Mesenchymal stem cell (in vitro differentiated cells and primary cell): ENCODE results near the gene RBFOX2.

Experiments used
- DNase-seq: peaks from one replicate; pipeline ENCODE4 v3.0.0-alpha.2; 2013
- H2AFZ ChIP-seq: one replicate; pipeline ENCODE4 v1.6.1; 2013; ENCODE audit warnings: low read depth, mild to moderate bottlenecking, control low read depth, inconsistent platforms, low read length, moderate library complexity
- H2AK5ac ChIP-seq: 2 replicates; pipeline ENCODE4 v1.6.1; 2013; ENCODE audit warnings: low read length, moderate library complexity, mild to moderate bottlenecking, inconsistent platforms; ENCODE audit not compliant: severe bottlenecking
- H2BK120ac ChIP-seq: one replicate; pipeline ENCODE4 v1.6.1; 2013; ENCODE audit warnings: low read depth, mild to moderate bottlenecking, inconsistent platforms, low read length, moderate library complexity
- H2BK12ac ChIP-seq, 2 experiments: one replicate each; pipeline ENCODE4 v1.6.1; 2013; ENCODE audit warnings: inconsistent platforms in 2 of 2, low read length in 2 of 2, mild to moderate bottlenecking in 2 of 2, moderate library complexity in 2 of 2, control low read depth in 1 of 2
- H2BK15ac ChIP-seq: one replicate; pipeline ENCODE4 v1.6.1; 2013; ENCODE audit warnings: mild to moderate bottlenecking, low read depth, inconsistent platforms; ENCODE audit not compliant: poor library complexity, severe bottlenecking
- H2BK5ac ChIP-seq: 2 replicates; pipeline ENCODE4 v1.6.1; 2013; ENCODE audit warnings: low read depth, mild to moderate bottlenecking, low read length, control low read depth, inconsistent platforms; ENCODE audit not compliant: poor library complexity, severe bottlenecking
- H3K14ac ChIP-seq, 2 experiments: one replicate each; pipeline ENCODE4 v1.6.1; 2013; ENCODE audit warnings: inconsistent platforms in 2 of 2, low read length in 2 of 2, control low read depth in 1 of 2, mild to moderate bottlenecking in 1 of 2, moderate library complexity in 1 of 2
- H3K18ac ChIP-seq, 2 experiments: one replicate each; pipeline ENCODE4 v1.6.1; 2013; ENCODE audit warnings: inconsistent platforms in 2 of 2, low read length in 2 of 2, control low read depth in 1 of 2, low read depth in 1 of 2, mild to moderate bottlenecking in 1 of 2
- H3K23ac ChIP-seq, 2 experiments: one replicate each; pipeline ENCODE4 v1.6.1; 2013; ENCODE audit warnings: inconsistent platforms in 2 of 2, low read length in 2 of 2, mild to moderate bottlenecking in 2 of 2, moderate library complexity in 2 of 2, control low read depth in 1 of 2
- H3K27ac ChIP-seq: 2 replicates; pipeline ENCODE4 v1.5.1; 2013; ENCODE audit warnings: mild to moderate bottlenecking, moderate library complexity, low read length, control low read depth, inconsistent platforms; ENCODE audit not compliant: poor library complexity, severe bottlenecking
- H3K27me3 ChIP-seq, 2 experiments: 2 replicates each; pipeline versions ENCODE4 v1.6.1 to v1.7.0; 2013; ENCODE audit warnings: low read length in 2 of 2, mild to moderate bottlenecking in 2 of 2, moderate library complexity in 2 of 2, control low read depth in 1 of 2, inconsistent platforms in 1 of 2; ENCODE audit not compliant: control insufficient read depth in 1 of 2, insufficient read depth in 1 of 2
- H3K36me3 ChIP-seq, 2 experiments: 2 replicates each; pipeline versions ENCODE4 v1.6.1 to v1.7.0; 2013; ENCODE audit warnings: low read length in 2 of 2, control low read depth in 1 of 2, inconsistent platforms in 1 of 2, low read depth in 1 of 2, mild to moderate bottlenecking in 1 of 2; ENCODE audit not compliant: insufficient read depth in 2 of 2, control insufficient read depth in 1 of 2
- H3K4ac ChIP-seq, 2 experiments: one replicate each; pipeline ENCODE4 v1.6.1; 2013; ENCODE audit warnings: inconsistent platforms in 2 of 2, low read length in 2 of 2, mild to moderate bottlenecking in 2 of 2, moderate library complexity in 2 of 2, control low read depth in 1 of 2, low read depth in 1 of 2
- H3K4me1 ChIP-seq: 2 replicates; pipeline ENCODE4 v1.6.1; 2013; ENCODE audit warnings: low read depth, low read length, control low read depth; ENCODE audit not compliant: control insufficient read depth, insufficient read depth
- H3K4me2 ChIP-seq: 2 replicates; pipeline ENCODE4 v1.6.1; 2013; ENCODE audit warnings: low read length, mild to moderate bottlenecking, inconsistent platforms; ENCODE audit not compliant: poor library complexity, severe bottlenecking
- H3K4me3 ChIP-seq, 2 experiments: 2 replicates each; pipeline versions ENCODE4 v1.5.1 to v1.7.0; 2013; ENCODE audit warnings: low read length in 2 of 2, mild to moderate bottlenecking in 2 of 2, control low read depth in 1 of 2, low read depth in 1 of 2; ENCODE audit not compliant: insufficient read depth in 1 of 2
- H3K79me1 ChIP-seq: replicated peaks from 2 replicates; pipeline ENCODE4 v1.6.1; 2013; ENCODE audit warnings: mild to moderate bottlenecking, control low read depth, low read length, inconsistent platforms; ENCODE audit not compliant: poor library complexity, severe bottlenecking
- H3K9ac ChIP-seq: 2 replicates; pipeline ENCODE4 v1.7.0; 2013; ENCODE audit warnings: mild to moderate bottlenecking, low read length, moderate library complexity
- H3K9me3 ChIP-seq: 2 replicates; pipeline ENCODE4 v1.7.0; 2013; ENCODE audit warnings: mild to moderate bottlenecking, low read length; ENCODE audit not compliant: control insufficient read depth
- H4K8ac ChIP-seq: one replicate; pipeline ENCODE4 v1.6.1; 2013; ENCODE audit warnings: inconsistent platforms, mild to moderate bottlenecking, low read length, moderate library complexity
- H4K91ac ChIP-seq: one replicate; pipeline ENCODE4 v1.6.1; 2013; ENCODE audit warnings: mild to moderate bottlenecking, low read length, inconsistent platforms
- WGBS: methylation state at CpG from one replicate; pipeline ENCODE4 v1.1.7; 2013; ENCODE audit warnings: mixed read lengths; 5-methylcytosine and 5-hydroxymethylcytosine counted together

Gene RBFOX2

DNA sequence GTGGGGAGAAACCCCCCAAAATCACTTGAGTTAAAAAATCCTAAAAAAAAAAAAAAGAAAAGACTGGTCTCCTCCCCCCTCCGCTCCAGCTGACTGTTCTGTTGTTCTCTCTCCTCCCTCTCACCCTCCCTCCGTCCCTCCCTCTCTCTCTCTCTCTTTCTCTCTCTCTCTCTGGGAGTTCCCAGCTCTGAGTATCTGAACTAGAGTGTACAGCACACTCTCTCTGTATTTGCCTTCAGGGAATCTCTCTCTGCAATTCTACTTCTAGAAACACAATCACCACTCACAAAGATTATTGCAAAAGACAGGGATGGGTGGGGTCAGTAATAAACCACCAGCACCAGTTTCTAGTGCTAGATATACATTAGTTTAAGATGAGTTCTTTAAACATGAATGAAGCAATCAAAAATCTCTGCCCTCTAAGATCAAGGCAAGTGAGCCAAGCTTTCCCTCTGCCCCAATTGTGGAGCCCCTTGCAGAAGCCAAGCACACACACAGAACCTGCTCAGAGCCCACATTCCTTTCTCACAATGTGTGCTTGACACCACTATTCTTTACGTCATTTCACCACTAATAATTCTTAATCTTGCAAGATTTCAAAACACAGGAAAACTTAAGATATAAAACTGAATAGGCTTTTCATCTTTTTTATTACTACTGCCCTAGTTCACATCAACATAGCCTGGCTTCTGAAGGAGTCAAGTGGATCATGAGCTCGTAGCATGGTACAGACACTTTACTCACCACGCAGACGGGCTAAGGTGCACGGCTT lies 133.5 kb downstream of the RBFOX2 start:
- Histone ChIP-seq H2AFZ (no peak overlapping the region), H3K27me3 (no peaks in the 10 kb centered on the region), H3K4me2 (no peak overlapping the region), H2BK15ac (no peak overlapping the region), H3K23ac (no peak overlapping the region), H3K9ac (peak overlapping the region; percentile 71), H3K79me1 (peaks cover 23% of the 10 kb centered on the region), H2BK5ac (no peak overlapping the region), H3K18ac (no peak overlapping the region), H3K4ac (no peak overlapping the region), H3K4me3 (peak overlapping the region in 1 of 2 experiments; percentile 64), H2BK12ac (no peak overlapping the region), H3K14ac (no peak overlapping the region), H2BK120ac (no peak overlapping the region), H4K91ac (no peak overlapping the region), H3K9me3 (no peaks in the 10 kb centered on the region), H3K27ac (peak overlapping the region; percentile 6), H2AK5ac (no peak overlapping the region), H3K36me3 (peaks cover 0 to 3% of the 10 kb centered on the region in 2 experiments), H3K4me1 (peaks cover 12% of the 10 kb centered on the region), H4K8ac (no peak overlapping the region)
- WGBS: 70% methylated on average over 7 of the region's 7 CpGs
- peak; percentile 85 for DNase-seq

DNA sequence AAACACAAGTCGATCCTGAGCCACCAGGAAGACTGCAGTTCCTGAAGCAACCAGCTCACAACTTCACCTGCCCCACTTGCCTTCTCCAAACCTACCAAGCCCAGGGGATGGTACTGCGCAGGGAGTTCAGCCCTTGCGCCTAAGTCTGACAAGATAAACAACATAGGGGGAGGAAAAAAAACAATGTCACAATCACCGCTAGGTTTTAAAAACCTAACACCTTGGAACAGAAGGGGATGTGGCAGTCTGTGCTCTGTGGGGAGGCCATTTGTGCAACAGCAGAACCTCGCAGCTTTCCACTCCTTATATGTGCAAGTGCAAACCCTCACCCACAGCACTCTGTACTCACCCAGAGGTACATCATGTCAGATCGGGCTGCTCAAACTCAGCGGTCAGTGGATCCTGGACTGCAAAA lies 134.2 kb downstream of the RBFOX2 start:
- H2BK120ac ChIP-seq: no peak overlapping the region
- H2BK5ac ChIP-seq: no peak overlapping the region
- H4K8ac ChIP-seq: peak overlapping the region; percentile 1
- H3K9me3 ChIP-seq: no peaks in the 10 kb centered on the region
- H2AK5ac ChIP-seq: no peak overlapping the region
- H3K4me1 ChIP-seq: peaks cover 12% of the 10 kb centered on the region
- H3K27me3 ChIP-seq: no peaks in the 10 kb centered on the region
- H3K4me3 ChIP-seq: peak overlapping the region in 1 of 2 experiments; percentile 64
- H3K79me1 ChIP-seq: peaks cover 20% of the 10 kb centered on the region
- no peak overlapping the region for H2BK15ac ChIP-seq
- no peak overlapping the region for H3K27ac ChIP-seq
- no peak overlapping the region for H3K23ac ChIP-seq
- no peak overlapping the region for H3K14ac ChIP-seq
- no peak overlapping the region for H3K4me2 ChIP-seq
- peak overlapping the region in 1 of 2 experiments; percentile 58 for H3K18ac ChIP-seq
- no peak for DNase-seq
- no peak overlapping the region for H2AFZ ChIP-seq
- WGBS: 62% methylated on average over 5 of the region's 7 CpGs
- H4K91ac ChIP-seq: no peak overlapping the region
- H3K9ac ChIP-seq: peak overlapping the region; percentile 71
- no peak overlapping the region for H2BK12ac ChIP-seq
- H3K4ac ChIP-seq: peak overlapping the region in 1 of 2 experiments; percentile 42
- H3K36me3 ChIP-seq: peaks cover 0 to 3% of the 10 kb centered on the region in 2 experiments

DNA sequence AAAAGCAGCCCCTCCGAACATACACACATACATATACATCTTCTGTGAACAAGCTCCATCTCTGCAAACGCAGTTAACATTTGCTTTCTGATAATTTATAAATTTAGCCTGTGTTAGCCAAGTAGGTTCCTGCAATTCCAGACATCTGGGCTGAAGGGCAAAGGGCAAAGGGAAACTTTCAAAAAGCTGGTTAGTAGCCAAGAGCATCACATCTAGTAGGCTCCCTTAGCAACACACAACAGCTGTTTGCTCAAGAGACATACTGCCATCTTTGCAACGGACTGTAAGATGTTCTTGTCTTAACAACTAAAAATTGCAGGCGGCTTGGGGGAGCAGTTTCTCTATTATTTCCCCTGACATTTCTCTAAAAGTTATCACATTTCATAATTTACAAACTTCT lies 134.9 kb downstream of the RBFOX2 start:
- Histone ChIP-seq H2AFZ (no peak overlapping the region), H3K79me1 (peaks cover 27% of the 10 kb centered on the region), H3K23ac (no peak overlapping the region), H3K27me3 (no peaks in the 10 kb centered on the region), H4K91ac (no peak overlapping the region), H3K4ac (no peak overlapping the region), H3K9ac (peak overlapping the region; percentile 71), H3K4me1 (peaks cover 12% of the 10 kb centered on the region), H3K14ac (no peak overlapping the region), H2BK15ac (no peak overlapping the region), H3K4me3 (peak overlapping the region in 1 of 2 experiments; percentile 0), H3K18ac (no peak overlapping the region), H3K9me3 (no peaks in the 10 kb centered on the region), H2BK5ac (no peak overlapping the region), H3K27ac (no peak overlapping the region), H2AK5ac (peak overlapping the region; percentile 11), H4K8ac (no peak overlapping the region), H3K4me2 (no peak overlapping the region), H3K36me3 (peaks cover 0 to 3% of the 10 kb centered on the region in 2 experiments), H2BK12ac (no peak overlapping the region), H2BK120ac (no peak overlapping the region)
- DNase-seq: peak; percentile 50
- 89% methylated on average over 3 of the region's 4 CpGs for WGBS

DNA sequence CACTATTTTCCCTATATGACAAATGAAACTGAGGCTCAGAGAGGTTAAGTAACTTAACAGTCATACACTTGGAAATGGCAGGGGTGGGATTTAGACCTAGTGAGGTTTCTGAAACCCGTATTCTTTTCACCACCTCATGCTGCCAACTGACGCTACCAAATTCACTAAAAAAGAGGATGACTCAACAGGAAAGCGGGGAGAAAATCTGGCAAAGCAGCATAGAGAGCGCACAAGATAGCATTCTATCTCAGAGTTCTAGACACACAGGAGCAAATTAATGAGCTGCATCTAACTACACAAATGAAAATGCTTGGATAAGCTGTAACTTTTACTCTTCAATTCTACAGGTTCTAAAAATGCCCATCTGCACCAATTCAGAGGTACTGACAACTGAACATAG lies 136.4 kb downstream of the RBFOX2 start:
- no peaks in the 10 kb centered on the region for H3K27me3 ChIP-seq
- no peak overlapping the region for H3K18ac ChIP-seq
- H3K79me1 ChIP-seq: peaks cover 23% of the 10 kb centered on the region
- H3K4me1 ChIP-seq: peaks cover 12% of the 10 kb centered on the region
- no peak overlapping the region for H2BK15ac ChIP-seq
- H2AFZ ChIP-seq: no peak overlapping the region
- H3K27ac ChIP-seq: peak overlapping the region; percentile 43
- H3K4ac ChIP-seq: no peak overlapping the region
- H4K8ac ChIP-seq: no peak overlapping the region
- peak overlapping the region in 1 of 2 experiments; percentile 20 for H3K4me3 ChIP-seq
- WGBS: 27% methylated on average over 4 of the region's 4 CpGs
- H2BK12ac ChIP-seq: no peak overlapping the region
- H2BK5ac ChIP-seq: no peak overlapping the region
- H3K9me3 ChIP-seq: no peaks in the 10 kb centered on the region
- H3K9ac ChIP-seq: peak overlapping the region; percentile 32
- no peak overlapping the region for H3K14ac ChIP-seq
- H4K91ac ChIP-seq: no peak overlapping the region
- DNase-seq: peak; percentile 59
- no peak overlapping the region for H2AK5ac ChIP-seq
- H3K4me2 ChIP-seq: no peak overlapping the region
- no peaks in the 10 kb centered on the region for H3K36me3 ChIP-seq
- no peak overlapping the region for H2BK120ac ChIP-seq
- no peak overlapping the region for H3K23ac ChIP-seq
